Iris pigment epithelial cell (primary cell): ENCODE results near the gene FSCN2.

Source experiments
- DNase-seq: peaks from one replicate; pipeline ENCODE4 v3.0.0-alpha.2; 2011; ENCODE audit warnings: low read depth

The FSCN2 gene, protein sequence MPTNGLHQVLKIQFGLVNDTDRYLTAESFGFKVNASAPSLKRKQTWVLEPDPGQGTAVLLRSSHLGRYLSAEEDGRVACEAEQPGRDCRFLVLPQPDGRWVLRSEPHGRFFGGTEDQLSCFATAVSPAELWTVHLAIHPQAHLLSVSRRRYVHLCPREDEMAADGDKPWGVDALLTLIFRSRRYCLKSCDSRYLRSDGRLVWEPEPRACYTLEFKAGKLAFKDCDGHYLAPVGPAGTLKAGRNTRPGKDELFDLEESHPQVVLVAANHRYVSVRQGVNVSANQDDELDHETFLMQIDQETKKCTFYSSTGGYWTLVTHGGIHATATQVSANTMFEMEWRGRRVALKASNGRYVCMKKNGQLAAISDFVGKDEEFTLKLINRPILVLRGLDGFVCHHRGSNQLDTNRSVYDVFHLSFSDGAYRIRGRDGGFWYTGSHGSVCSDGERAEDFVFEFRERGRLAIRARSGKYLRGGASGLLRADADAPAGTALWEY

DNA sequence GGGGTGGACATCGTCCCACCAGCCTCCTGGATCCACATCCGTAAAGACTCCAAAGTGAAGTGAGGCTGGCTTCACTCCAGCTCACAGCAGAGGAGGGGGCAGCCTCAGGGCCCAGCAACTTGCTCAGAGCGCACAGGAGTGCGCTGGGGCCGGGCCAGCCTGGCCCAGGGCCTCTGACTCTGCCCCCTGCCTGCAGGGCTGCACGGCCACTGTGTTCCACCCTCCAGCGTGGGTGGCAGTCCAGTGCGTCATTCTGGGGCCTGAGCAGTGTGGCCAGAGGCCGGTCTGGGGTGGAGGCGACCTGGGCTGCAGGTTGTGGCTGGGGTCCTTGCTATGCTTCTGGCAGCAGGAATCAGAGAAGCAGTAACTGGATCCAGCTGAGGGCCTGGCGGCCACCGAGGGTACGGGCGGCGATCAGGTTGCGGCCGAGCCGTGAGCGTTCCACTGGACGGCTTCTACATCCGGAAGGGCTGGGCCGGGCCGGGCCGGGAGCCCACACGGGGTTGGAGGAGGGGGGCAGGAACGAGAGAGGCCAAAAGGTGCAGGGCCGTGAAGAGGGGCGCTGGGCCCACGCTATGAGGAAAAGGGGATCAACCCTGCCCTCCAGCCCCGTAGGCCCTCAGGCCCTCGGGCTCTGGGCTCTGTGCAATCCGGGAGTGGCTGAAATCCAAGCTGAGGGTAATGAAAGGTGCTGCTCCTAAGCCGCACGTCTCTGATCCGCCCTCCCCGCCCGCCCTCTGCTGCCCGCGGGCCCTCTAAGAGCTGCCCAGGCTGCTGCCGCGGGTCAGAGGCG, at the start of gene FSCN2:
Gene FSCN2 (plus strand): TSS at position 787 of the 793 bp plus-strand sequence. CDS start 155 bp downstream, outside the sequence.
- no peak for DNase-seq

DNA sequence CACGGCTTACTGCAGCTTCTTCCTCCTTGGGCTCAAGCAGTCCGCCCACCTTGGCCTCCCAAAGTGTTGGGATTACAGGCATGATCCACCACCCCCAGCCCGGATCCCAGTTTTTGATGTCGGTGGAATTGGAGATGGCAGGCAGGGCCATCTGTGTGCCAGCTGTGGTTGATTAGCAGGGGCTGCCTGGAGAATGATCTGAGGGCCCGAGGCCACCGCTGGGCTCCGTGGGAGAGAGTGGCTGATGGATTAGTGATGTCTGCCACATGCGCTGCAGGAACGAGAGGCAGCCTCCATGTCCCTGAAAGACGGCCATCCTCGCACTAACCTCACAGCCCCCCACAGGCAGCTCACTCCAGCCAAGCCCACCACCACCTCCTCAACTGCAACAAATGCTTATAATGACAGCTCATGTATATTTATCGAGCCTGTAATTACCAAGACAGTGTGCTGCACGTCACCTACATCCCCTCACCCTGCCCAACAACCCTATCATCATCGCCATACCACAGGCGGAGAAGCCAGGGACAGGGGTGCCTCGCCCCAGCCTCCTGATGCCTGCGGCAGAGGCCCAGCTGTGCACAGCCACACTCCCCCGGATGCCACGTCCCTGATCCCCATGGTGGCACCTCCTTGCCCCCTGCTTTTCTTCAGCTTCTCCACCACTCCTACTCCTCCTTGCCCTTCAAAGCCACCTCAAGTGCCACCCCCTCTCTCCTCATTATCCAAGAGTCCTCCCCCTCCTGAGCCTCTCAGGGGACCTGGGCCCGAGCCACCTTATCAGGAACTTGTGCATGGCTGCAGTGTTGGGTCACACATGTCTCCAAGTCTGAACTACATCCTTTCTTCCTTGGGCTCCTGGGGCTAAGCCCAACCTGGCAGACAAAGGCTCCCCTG, 48.8 kb upstream of the FSCN2 start:
- DNase-seq = no peak

DNA sequence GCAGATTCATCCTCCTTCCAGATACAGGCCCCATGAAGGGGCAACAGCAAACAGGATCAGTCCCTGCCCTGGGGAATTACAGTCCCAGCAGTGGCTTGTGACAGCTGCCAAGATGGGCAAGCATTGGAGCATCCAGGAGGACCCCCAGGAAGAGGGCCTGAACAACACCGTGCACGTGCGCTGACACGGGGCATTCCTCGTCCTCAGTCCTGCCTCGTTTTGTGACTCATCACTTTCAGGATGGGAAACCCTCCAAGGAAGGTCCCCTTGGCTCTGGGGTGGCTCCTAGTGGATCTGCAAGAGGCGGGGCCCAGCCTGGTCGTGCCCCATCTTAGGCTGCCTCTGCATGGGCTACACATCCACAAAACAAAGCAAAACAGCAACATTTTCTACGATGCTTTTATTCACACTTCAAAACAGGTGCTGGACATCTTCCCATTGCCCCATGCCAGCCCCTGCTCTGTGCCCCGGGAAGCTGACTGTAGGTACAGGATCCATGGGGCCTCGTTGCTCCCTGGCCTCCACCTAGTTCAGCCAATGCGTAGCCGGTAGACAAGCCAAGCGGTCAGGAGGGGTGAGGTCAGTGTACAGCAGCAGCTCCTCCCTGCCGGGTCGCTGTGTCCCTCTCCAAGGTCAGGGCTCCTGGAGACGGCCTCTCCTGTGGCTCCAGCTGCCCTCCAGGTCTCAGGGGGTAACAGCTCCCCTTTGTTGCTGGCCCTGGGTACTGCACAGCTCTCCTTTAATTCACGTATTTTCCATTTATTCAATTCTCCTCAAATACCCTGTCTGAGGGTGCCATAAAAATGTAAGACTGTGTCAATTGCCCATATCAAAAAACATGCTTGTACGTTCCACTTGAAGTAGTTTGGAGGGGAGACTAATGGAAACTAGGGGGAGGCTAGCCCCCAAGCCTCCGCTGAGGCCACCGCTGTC, 47.8 kb upstream of the FSCN2 start:
- DNase-seq = peak; percentile 22

DNA sequence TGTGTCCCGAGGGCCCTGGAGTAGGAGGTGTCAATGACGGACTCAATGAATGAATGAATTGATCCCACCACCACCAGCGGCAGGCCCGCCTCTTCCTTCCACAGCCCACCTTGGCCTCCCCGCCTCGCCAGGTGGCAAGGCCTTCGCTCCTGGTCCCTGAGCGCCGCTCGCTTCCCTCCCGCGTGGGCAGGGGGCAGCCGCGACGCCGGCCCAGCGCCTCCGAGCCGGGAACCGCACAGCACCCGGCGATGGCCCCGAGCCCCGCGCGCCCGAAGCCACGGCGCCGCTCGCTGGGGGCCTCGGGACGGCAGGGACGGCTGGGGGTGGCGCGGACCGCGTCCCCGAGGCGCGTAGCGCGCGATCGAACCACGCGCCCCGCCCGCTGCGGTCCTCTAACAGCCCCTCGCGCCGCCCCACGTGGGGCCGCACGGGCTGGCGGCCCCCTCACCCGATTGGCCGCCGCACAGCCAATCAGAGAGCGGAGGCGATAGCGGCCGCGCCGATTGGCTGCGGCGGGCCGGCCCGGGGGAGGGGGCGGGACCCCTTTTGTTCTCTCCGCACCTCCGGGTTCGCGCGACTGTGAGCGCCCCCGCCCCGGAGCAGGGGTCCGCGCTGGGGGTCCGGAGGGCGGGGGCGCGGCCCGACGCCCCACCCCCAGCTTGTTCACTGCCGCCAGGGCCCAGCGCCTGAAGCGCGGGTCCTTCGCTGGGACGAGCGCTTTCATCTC, 46.9 kb upstream of the FSCN2 start:
- DNase-seq = peak; percentile 43

DNA sequence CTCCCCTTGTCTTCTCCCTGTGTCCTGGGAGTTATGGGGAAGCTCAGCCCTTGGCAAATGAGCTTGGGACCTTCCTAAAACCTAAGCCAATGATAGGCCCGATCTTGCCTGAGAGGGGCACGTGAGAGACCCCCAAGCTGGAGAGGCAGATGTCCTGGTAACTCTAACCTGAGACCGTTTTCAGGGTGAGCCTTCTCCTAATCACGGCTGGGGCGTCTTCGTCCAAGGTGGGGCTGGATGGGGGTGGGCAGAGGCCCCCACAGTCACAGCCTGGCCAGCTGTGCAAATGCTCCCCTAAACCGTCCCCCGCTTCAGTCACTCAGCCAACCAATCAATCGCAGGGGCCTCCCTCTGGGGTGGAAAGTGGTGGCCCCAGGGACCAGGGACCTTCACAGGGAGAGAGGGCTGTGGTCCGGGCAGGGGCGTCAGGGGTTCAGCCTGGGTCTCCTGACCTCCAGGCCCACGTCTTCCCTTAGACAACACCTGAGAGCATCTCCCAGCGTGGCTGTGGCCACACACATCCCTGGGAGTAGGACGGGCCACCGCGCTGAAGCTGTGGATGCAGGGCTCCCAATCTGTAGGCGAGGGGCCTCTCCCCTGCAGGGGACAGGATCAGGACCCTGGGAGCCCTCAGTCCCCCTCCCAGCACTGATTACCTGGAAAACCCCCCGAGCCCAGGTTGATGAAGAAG, 46.2 kb upstream of the FSCN2 start:
- DNase-seq = no peak

DNA sequence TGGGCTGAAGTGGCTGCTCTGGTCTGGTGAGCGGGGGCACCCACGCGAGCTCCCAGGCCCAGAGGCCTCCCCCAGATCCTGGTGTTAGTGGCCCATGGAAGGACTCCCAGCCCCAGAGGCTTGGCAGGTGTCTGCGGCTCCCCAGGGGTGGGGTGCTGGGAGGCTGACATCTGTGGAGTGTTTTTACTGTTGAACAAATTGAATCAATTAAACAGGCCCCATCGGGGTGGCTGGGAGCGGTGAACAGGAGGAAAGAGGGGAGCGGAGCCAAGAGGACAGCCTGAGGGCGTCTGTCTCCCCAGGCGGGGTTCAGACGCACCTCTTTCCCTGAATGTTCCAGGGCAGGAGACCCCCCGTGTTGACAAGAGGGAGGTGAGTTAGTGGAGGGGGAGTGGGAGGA, 45.5 kb upstream of the FSCN2 start:
- no peak for DNase-seq

DNA sequence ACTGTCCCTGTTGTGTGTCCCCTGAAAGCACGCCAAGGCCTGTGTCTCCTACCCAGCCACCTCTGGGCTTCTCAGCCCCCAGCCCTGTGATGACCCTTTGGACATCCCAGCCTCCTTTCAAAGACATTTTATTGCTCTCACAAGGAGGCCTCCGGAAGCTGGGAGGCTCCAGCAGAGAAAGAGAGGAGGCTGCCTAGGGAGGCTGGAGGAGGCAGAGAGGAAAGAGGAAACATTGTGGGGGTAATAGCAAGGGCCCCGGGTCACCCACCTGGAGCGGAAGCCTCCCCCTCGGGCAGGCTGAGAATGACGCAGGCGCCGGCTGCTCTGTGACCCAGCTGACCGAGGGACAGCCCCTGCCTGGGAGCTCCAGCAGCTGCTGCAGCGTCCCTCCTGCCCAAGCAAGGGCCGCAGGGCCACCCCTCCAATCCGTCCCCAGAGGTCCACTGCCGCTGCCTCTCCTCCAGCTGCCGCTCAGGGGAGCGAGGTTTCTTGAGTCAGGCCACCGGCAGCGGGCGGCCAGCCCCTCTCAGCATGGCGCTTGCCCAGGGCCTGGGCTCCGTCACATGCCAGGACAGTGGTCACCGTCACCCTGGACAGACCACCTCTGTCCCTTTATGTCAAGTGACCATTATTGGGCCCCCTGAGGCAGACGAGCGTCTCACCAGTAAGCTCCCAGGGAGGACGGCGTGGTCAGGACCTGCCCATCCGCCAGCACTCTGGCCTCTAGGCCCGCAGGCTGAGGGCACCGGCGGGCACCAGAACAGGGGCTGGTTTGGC, 44.9 kb upstream of the FSCN2 start:
- no peak for DNase-seq

DNA sequence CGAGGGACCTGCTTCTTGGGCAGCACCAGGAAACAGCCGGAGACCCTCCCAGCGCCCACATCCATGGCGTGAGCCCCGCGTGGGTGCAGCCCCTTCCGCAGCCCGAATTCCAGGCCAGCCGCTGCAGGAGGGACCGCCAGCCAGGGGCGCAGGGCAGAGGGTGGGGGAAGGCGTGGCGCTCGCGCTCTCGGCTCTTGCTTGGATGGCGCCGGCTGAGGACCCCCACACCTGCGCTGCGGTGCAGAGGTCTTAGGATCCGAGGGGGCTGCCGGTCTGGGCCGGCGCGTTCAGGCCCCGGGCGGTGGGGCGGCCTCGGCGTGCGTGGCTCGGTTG, 44.3 kb upstream of the FSCN2 start:
- no peak for DNase-seq

DNA sequence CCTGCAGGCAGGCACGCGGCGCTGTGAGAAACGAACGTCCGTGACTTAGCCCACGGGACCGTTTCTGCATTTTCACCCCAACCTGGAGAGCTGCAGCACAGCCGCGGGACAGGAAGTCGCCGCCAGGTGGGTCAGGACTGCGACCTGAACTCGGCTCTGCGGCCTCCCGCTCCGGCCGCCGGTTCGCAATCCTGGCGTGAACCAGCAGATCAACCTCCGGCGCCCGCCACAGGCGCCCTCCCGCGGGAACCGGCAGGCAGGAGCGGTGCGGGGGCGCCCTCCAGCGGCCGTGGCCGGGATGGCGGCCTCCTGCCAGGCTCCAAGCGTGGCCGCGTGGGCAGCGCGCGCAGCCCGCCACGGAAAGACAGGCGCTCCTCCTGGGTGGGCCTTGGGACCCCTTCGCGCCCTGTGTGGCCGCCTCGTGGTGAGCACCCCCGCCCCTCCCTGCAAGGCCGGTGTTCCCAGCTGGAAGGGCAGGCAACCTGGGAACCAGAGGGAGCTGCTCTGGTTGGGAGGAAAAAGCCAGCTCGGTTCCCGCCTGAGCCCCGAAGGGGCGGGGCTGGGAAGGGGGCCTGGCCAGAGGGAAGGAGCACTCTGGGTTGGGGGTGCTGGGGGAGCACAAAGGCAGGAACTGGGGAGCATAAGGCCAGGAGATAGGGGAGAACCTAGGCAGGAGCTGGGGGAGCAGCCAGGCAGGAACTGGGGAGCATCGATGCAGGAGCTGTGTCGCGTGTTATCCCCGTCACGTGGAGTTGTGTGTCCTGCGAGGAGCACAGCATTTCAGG, 43.8 kb upstream of the FSCN2 start:
- peak; percentile 73 for DNase-seq

DNA sequence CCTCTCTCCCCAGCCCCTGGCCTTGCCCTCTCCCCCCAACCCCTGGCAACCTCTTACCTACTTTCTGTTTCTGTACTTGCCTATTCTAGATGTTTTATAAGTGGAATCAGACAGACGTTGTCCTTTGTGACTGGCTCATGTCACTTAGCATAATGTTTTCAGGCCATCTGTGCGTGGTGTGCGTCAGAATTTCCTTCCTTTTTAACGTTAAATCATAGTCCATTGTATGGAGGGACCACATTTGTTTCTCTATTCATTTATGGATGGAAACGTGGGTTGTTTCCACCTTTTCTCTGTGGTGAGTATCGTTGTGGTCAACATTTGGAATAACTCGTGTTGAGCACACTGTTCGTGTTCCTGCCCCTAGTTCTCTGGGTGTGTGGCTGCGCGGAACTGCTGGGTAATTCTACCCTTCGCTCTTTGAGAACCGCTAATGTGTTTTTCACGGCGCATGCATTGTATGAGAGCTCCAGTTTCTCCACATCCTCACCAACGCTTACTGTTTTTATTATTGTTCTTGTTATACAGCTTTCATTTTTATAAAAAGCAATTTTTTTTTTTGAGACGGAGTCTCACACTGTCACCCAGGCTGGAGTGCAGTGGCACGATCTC, 41.9 kb upstream of the FSCN2 start:
- DNase-seq = no peak

DNA sequence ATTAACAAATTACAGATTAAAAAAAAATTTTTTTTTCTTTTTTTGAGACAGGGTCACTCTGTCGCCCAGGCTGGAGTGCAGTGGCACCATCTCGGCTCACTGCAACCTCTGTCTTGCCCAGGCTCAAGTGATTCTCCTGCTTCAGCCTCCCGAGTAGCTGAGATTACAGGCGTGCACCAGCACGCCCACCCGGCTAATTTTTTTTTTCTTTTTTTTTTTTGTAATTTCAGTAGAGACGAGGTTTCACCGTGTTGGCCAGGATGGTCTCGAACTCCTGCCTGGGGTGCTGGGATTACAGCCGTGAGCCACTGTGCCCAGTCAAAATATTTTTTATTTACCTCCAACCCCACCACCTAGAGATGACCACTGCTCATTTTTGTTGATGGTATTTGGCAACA, 41.1 kb upstream of the FSCN2 start:
- no peak for DNase-seq

DNA sequence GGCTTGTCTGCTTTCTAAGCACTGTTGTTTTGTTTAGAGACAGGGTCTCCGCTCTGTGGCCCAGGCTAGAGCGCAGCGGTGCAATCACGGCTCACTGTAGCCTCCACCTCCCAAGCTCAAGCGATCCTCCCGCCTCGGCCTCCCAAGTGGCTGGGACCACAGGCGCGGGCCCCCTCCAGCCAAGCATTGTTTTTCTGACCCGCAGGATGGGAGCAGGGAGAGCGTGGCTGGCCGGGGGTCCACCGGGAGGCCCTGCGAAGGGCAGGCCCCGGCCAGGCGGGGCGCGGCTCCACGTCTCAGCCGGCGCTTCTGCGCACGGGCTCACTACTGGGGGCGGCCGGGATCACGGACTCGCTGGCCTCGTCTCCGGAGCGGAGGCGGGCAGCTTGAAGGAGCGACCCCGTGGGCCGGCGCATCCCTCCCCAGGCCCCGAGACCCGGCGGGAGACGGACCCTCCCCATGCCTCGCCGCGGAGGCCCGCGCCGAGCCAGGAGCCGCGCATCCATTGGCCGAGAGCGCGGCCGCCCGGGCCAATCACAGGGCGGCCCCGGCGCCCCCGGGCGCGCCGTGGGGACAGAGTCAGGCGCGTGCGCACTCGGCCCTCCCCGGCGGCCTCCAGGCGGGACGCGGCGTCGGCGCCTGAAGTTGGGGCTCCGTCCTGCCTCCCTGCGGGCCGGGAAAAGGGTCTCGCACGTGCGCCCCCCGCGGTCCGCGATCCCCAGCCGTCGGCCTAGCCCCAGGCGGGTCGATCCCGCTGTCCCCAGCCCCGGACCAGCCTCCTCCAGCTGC, 40.5 kb upstream of the FSCN2 start:
- DNase-seq = peak; percentile 66

DNA sequence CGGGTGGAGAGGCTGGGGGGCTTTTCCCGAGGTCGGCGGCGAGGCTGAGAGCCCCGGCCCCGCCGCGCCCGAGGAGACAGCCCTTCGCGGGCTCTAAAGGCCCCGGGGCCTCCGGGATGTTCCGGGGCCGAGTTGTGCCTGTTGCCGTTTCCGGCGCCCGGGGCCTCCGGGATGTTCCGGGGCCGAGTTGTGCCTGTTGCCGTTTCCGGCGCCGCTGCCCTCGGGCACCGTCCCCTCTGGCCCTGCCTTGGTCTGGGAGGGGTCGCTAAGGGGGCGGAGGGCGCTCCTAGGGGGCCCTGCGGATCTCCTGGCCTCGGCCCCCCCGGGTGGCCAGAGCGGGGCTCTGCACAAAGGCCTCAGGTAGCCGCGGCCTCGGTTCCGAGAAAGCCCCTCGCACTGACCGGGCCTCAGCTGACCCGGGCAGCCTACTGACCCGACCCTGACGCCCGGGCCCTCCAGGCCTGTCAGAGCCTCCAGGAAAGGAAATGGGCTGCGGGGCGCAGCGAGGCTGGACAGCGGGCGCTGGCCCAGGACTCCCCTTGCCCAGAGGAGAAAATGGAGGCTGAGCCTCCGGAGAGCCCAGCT, 39.8 kb upstream of the FSCN2 start:
- DNase-seq = no peak

DNA sequence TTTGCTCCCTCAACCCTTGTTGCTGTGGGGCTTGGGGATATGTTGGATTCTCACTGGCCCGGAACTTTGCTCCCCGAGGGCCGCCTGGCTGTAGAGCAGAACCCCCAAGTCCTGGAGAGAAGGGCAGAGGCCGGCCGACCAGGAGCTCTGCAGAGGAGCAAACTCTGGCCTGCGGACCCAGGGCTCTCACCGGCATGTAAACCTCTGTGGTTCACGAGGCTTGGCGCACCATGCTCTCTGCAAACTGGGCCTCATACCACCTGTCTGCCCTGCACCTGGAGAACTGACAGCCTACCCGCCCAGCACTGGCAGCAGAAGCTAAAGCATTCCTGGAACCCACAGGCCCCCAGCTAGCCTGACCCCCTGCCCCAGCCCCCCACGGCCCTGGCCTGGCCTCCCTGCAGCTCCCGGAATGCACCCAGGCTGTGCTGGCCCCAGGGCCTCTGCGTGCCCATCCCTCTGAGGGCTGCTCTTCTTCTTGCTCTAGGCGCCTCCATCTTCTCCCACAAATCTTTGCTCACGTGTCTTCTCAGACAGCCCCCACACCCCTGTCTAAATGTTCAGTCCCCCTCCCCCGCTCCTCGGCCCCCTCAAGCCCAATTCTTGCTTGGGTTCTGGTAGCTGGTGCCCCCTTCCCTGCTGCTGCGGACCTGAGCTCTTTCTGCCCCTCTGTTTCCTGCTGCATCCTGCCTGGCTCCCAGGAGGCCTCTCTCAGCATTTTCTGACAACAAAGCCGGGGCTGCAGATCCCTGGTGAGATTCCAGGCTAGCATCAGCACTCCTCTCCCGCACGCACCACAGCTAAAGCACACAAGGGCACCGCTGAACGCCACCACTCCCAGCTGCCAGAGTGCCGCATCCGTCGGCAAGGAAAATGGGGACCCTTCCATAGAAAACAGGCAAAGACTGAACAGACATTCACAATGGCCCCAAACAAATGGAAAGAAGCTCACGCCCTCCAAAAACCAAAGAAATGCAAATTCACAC, 38.9 kb upstream of the FSCN2 start:
- DNase-seq = no peak
